Activated CD4-positive, alpha-beta T cell treated with anti-CD3 and anti-CD28 coated beads for 4 hours (primary cell): ENCODE results near the gene TAGLN3.
A peak's percentile ranks its signal among the peaks of the same experiment; 100 is the strongest.
"Not testable (repeated sequence)": the region's sequence is repeated elsewhere in the genome, so short reads cannot be mapped to it uniquely, and the experiment has no call there.

Source experiments
- DNase-seq, 2 donors: peaks; one replicate each; pipeline ENCODE4 v3.0.0-alpha.2; 2020

TAGLN3 gene

DNA sequence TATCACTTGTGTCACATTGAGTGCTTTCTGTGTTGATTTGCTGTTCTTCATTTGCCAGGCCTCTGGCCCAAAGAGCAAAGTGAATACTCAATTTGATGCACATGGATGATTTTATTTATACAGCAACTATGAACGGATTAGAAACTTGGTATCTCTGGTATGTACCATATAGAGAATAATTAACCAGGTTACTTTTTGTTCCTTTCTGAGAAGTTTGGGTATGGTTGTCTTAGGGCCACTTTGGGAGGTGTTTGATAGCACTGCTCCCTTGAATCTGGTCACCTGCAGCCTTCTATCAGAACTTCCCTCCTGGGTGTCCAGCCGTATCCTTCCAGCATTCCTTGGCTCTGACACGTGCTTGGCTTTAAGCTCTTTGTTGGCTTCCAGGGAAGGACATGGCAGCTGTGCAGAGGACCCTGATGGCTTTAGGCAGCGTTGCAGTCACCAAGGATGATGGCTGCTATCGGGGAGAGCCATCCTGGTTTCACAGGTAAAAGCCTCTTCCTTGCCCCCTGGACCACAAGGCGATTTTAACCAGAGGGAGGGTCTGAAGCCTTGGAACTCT lies 12.7 kb downstream of the TAGLN3 start:
- no peak for DNase-seq

DNA sequence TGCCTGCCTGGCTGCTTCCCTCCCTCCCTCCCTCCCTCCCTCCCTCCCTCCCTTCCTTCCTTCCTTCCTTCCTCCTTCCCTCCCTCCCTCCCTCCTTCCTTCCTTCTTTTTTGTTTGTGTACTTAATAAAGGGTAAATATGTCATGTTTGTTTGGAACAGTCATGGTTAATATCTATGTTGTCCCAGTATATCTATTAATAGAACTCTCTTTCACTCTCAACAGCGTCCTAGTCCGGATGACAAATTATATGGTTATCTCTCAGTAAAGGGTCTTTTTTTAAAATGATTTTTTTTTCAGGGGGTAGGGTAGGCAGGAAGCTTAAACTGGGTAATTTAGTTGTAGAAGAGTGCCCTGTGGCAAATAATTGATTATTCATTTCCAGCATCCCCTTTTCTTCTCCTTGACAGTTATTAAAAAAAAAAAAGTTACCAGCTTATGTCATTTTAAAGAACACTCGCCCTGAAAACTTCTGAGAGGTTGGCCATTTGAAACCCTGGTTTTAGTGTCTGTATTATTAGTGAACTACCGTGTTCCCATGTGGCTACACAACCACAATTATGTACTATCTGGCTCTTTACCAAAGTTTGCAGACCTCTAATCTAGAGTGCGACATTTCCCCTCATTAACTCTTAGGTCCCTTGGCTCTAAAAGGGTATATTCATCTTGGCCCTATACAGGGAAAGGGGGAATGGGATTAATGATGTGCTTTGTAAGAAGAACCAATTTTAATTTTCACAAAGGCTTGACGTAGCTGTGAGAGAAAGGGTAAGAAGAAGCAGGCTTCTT lies 13.7 kb downstream of the TAGLN3 start:
- no peak for DNase-seq

DNA sequence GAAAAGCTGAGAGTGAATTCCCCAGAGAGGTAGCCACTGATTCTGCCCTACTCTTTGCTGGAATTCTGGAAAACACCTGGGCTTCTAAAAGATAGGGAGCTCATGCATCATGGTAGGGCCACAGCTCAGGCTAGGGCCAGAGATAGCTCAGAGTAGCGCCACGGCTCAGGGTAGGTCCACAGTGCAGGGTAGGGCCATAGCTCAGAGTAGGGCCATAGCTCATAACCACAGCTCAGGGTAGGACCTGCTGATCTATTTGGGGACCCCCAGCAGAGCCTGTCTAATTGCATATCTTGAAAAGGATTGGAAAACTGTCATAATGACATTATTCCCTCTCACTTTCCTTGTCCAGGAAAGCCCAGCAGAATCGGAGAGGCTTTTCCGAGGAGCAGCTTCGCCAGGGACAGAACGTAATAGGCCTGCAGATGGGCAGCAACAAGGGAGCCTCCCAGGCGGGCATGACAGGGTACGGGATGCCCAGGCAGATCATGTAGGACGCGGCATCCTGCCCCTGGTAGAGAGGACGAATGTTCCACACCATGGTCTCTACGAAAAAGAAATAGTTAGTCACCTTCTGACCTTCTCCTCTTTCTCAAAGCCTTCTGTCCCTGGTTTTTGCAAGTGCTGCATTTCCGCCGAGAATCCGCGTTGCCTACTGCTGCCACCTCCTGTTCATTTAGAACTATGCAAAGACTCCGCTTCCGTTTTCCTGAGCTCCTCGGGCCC lies 14.5 kb downstream of the TAGLN3 start:
- DNase-seq = peak; percentile 63 to 65

DNA sequence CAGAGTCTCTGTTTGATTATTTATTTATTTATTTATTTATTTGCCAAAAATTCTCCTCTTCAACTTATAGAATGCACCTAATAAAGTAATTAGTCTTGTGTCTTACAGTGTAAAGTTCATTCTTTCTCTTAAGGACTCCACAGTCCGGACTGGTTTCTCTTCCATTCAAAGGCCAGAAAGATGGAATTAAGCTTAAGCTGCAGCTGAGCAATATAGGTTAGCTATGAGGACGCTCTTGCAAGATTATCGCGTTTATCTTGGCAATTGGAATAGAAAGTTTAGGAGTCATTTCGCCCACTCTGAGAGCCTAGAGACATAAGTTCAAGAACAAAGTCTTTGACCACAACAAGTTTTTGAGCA lies 15.0 kb downstream of the TAGLN3 start:
- no peak for DNase-seq

DNA sequence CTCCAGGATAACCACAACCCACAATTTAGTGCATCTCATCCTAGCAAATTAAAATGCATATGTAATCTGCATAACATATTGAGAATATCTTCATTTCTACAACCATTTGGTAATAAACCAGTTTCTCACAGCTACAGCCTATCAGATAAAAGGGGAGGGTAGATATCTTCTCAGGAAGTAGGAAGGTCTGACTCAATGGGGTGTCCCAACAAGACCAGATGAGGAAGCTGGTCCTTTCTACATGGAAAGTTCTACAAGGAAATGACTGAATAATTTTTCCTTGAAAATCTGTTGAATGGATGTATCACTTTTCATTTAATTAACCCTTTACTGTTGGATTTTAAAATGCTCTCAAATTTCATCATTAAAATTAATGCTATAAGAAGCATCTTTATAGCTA lies 18.4 kb downstream of the TAGLN3 start:
- DNase-seq = no peak

DNA sequence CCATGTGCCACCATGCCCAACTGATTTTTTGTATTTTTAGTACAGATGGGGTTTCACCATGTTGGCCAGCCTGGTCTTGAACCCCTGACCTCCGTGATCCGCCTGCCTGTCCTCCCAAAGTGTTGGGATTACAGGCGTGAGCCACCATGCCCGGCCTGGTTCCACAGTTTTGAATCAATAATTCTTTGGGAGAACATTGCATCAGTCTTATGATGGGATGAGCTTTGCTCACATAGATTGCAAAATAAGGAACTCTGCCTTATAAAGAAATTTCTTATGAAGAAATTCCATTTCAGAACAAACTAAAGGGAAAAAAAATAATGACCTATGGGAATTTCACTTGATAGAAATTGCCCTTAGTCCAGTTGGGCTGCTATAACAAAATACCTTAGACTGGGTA lies 20.0 kb downstream of the TAGLN3 start:
- no peak for DNase-seq

DNA sequence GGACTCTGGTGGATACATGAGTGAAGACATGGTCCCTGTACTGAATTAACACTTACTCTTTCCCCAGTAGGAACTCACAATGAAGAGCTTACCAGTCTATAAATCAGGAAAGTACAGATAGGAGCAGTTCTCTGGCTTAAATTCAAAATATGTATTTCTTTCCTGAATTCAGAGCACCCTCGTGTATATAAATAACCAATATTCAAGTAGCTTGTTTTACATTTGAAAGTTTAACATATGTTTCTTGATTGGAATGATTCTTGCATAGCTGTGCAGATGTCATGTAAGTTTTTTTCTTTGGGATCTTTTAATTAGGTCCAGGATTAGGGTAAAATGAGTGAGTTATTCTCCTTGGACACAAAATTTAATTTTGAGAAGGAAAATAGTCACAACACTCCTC lies 21.0 kb downstream of the TAGLN3 start:
- DNase-seq = no peak

DNA sequence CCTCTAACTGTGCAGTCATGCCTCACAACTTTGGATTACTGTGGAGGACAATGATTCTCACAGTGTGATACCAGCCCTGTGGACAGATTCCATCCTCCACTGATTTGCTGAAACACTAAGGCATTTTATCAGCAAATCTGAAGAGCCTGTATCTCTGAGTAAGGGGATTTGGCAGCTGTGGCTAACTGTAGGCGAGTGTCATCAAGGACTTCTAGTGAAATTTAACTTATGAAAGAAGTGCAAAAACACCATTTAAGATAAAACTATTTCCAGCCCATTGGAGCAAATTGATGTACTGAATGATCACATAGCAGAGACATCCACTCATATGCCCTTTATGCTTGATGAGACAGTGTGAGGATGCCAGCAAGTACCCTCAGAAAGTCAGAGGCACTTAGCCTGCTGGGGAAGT lies 22.0 kb downstream of the TAGLN3 start:
- no peak for DNase-seq

DNA sequence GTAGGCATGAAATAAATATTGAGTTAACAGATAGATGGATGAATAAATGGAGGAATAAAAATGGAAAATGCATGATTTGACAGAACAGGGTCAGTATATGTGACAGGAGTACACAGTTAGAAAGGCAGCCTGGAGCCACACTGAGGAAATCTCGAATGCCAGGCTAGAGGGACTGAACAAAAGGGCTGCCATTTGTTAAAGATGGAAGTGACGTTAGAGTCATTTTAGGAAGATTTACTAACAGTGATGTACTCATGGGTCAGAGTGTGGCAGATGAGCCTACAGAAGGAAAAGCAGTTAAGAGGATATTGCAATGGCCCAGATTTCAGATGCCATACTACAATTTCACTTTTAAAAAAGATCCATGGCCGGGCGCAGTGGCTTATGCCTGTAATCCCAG lies 28.4 kb downstream of the TAGLN3 start:
- no peak for DNase-seq

DNA sequence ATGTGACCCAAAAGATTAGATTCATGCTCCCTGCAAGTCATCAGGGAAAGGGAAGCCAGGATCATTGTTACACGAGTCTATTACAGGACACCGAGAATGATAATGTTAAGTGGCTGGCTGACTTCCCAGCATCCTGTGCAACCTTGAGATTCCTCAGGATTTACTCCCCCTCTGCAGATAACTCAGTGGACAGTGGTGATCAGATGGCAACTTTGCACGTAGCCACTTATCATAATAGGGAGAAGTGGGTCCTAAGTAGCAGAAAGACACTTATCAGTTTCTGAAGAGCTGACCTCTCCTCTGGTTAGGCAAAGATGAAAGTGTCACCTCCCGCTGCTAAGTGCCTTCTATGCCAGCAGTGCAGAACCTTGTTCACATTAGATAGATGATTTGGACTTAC lies 29.1 kb downstream of the TAGLN3 start:
- DNase-seq = no peak

DNA sequence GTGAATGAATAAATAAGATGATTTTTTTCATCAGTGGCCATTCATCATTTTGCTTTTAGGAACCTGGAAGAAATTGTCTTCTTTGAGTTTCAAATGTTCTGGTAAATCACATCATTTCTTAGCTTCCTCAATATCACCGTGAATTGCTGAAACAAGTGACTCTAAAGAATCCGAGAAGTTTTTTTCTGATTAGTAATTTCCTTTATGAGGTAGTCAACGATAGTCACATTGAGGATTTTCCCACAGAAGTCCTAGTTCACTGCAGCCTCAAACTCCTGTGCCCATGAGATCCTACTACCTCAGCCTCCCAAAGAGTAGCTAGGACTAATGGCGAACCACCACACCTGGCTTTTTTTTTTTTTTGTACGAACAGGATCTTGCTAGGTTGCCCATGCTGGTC lies 32.2 kb downstream of the TAGLN3 start:
- DNase-seq = no peak

DNA sequence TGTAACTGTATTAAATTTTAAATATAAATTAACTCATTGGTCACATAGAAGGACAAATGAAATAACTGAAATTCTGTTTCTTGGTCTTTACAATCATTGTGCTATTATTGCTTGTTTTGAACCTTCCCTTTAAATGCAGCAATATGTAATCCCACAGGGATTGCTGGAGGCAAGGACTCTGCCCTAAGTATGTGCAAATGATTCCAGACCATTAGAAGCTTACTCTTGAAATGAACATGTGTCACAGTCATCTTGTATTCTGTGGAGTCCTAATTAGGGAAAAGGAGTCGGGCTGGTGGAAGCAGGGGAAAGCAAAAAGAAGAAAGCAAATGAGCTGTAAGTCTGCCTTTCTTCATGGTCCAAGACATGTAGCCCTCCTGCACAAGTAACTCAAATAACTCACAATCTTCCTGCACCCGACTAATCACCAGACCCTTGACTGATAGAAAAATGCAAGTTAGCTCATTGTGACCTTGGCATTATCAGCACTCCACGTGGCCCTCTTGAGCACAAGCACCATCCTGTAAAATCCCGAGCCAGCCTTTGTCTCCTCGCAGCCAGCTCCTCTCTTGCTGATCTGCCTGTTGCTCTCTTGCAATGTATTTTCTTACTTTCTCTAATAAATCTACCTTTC lies 33.5 kb downstream of the TAGLN3 start:
- DNase-seq = no peak

DNA sequence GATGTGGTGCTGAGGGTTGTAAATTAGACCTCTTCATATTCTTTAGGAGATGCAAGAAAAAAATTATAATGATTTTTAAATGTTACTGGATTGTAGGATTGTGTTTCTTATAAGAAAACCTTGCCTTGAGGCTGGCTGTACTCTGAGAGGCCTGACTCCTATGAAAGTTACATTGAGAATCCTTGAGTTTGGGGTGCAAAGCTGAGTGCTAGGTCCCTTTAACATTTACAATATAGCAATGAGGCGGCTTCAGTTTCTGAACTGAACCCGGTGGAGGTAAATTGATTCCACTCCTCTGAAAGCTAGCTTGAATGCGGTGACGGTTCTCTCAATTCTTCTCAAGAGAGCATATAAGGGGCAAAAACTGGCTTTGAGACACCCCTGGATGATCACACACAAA lies 35.7 kb downstream of the TAGLN3 start, which contains the start of gene TMPRSS7:
TSS of gene TMPRSS7 (plus strand) at position 301 of the 400 bp plus-strand sequence. CDS start 110 bp downstream, outside the sequence.
- no peak for DNase-seq

DNA sequence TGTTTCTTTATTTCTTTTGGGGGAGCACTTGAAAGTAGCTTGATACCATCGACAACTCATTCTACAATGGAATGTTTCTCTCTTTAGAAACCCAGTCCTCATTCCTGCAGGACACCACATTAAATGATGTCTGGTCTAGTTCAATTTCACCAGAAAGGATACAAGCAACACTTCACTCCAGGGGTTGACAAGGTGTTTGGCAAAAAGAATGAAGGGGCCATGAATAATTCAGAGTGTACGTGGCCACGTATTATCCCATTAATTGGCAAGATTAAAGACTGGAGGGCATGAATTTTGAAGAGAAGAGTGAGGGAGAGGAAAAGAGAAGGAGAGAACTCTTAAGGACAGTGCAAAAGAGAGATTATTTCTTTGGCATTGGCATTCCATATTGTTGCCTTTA lies 36.5 kb downstream of the TAGLN3 start:
- no peak for DNase-seq

DNA sequence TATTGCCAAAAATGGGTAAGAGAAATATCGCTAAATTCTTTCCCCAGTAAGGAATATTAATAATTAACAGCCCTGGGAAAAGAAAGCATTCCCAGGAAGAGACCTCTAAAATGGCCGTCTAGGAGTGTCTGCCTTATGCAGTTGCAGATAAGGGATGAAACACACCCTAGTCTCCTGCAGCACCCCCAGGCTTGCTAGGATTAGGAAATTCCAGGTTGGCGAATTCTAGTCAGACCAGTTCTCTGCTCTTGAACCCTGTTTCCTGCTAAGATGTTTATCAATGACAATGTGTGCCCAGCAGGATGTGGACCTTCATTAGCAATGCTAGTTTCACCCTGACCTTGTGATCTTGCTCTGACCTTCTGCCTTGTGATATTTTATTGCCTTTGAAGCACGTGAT lies 38.5 kb downstream of the TAGLN3 start:
- not testable (repeated sequence) for DNase-seq

DNA sequence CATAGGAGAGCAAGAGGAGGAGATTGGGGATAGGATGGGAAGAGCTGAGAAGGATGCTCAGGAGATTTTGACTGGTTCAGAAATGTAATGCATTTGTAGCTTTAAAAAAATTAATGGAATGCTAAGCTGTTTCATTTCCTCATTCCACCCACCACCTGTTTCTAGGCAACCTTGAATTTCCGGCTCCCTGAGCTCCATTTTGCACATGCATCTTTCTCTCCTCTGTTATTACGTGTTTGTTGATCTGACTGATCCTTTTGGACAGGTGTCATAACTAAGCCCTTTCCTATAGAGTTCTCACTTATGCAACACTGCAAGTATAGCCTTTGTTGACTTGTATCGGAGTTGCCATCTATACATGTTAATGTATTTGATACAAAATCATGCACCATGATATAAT lies 40.1 kb downstream of the TAGLN3 start:
- no peak for DNase-seq

DNA sequence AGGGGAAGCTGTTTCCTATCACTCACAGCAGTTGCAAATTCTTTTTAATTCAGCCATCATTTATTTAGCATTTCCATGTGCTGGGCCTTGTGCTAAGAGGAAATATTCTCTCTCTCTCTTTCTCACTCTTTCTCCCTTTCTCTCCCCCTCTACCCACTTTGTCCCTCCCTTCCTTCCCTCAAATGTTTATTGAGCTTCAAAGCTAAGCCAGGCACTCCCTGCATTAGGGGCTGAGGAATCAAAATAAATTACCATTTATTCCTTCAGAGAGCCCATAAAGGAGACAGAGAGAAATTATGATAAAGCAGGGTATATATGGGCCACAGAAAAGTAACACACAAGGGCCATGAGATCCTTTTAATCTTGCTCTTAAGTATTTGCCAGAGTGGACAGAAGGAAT lies 42.6 kb downstream of the TAGLN3 start:
- DNase-seq = no peak

DNA sequence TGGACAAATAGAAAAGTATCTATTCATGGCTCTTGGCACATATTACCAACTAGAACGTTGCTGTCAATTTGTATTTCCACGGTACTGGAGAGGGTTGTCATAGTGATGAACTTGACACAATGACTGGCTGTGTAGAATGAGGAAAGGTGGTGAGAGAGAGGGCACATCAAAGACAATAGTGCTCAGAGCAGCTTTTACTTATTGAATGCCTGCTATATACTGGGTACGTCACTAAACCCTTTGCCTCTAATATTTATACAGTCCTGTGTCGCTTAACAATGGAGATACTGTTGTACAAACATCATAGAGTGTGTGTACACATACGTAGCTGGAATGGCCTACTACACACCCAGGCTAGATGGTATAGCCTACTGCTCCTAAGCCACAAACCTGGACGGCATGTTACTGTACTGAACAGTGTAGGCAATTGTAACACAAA lies 44.1 kb downstream of the TAGLN3 start:
- no peak for DNase-seq

DNA sequence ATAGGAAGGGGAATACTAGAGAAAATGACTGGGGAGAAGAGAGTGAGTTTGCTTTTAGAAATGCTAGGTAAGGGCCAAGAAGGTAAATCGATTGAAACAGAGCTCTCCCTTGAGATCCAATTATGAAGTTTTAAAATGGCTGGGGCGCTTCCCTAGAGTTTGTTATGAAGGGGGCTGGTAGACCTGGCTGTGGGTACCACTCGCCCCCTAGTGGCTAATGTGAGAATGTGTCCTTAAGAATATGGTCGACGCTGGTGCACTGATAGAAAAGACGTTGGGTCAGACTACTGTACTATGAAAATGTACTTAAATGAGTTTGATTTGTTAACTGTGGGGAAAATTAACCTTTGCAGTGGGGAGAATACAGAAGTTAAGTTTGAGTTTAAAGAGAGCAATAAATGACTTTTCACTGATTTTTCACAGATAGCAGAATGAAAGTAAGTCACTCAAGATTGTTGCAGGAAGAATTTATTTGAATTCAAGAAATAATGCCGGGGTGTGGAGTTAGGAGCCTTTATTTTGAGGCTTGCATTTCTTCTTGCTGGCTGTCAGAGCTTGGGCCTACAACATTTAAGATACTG lies 45.0 kb downstream of the TAGLN3 start:
- peak; percentile 40 to 50 for DNase-seq

DNA sequence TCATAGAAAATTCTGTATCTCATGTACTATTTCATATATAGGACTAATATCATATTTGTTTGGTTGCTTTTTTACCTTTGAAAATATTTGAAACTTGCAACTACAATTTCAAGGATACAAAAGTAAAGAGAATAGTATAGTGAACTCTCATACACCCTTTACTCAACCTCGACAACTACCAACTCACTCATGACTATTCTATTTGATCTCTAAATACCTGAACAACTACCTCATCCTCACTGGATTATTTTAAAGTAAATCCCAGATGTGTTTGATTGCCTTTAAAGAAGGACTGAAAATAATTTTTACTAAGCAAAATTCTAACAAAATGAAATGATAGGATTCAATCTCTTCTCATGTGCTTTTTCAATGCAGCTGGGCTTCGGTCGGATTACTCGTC lies 47.9 kb downstream of the TAGLN3 start:
- no peak for DNase-seq

DNA sequence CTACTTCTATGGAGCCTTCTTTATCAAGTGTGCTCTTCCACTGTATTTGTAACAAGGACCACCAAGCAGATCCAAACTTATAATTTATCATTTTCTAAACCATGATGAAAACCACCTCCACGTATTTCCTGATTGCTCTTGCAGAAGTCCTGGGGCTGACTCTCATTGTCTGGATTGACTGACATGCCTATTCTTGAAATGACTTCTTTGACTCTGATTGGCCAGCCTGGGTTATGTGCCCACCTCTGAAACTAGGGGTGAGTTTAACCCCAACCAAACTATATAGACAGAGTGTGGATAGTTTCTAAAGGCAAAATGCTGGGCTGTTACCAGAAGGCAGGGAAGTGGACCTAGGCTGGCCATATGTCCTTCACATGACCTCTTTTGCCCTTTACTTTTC lies 48.5 kb downstream of the TAGLN3 start:
- no peak for DNase-seq

DNA sequence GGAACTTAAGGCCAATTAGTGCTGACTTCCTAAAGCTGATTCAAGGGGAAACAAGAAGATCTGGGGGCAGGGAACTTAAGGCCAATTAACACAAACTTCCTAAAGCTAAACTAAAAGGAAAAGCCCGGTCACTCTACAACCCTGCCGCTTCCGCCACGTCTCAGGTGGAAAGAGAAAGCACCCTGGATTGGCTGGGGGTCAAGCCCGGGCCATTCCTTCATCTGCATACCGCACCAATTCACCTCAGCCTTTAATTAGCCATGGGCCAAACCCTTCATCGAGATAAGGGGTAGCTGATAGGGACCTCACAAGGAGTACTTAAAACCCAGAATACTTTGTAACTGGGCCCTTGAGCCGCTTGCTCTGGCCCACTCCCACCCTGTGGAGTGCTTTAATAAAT lies 50.2 kb downstream of the TAGLN3 start:
- DNase-seq = no peak

DNA sequence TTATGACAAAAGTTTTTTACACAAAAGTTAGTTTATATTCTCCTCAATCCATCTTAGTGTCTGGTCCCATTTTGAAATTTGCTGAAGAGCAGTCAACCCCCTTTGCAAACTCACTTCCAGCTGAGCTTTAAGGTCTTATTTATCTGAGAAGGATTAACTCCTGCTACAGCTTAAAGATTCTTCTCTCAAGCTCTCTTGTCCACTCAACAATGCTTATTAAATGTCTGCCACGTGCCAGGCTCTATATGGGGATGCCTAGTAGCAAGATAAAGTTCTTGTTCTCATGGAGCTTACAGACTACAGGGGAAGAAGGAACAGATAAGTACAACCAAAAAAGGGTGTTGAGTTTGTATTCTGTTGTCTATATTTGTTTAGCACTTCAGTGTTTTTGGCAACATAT lies 54.5 kb downstream of the TAGLN3 start:
- no peak for DNase-seq
